ENCODE data around the gene CCDC3.
A peak's percentile ranks its signal among the peaks of the same experiment; 100 is the strongest.

CCDC3 gene

GRCh38 chr10:12916587-12916986 is 84.9 kb downstream of the CCDC3 start:
- ChIA-PET POLR2A (ENCODE audit: low non-redundant PET) (interaction anchor here (0.7 kb wide), 1 partner anchor 72 kb away, joined by 3 read pairs; no protein-coding TSS in a partner anchor), CTCF (interaction anchor here (0.6 kb wide), 1 partner anchor 972 kb away, joined by 3 read pairs; no protein-coding TSS in a partner anchor)
- H3K27ac ChIP-seq = no peak overlapping the region
- no peak for DNase-seq (ENCODE audit: low spot score)
- TF ChIP-seq CTCF (conservative IDR thresholded peaks at IDR 0.05; ENCODE audit: low read depth) = no peak

DNA sequence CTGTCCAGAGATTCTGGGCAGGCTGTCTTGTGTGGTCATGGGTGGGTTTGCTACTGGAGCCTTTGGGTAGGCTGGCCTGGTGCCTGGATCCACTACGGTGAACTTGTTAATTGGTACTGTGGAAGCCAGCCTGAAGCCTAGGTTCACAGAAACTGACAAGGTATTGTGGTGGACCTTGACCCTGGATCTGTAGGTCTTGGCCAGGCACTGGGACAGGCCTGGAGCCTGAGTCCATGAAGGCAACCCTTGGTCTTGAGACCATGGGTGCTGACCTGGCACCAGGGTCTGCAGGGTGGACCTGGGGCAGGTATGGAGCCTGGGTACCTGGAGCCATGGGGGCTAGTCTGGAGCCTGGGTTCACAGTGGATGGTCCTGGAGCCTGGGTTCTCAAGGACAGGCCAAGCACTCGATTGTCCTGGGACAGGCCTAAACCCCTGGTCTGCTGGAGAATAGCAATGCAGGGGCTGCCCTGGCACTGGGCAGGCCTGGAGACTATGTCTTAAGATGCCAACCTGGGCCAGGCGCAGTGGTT is 85.8 kb downstream of the CCDC3 start:
- H3K27ac ChIP-seq = no peak overlapping the region
- ChIA-PET POLR2A (ENCODE audit: low non-redundant PET) (interaction anchor here (0.7 kb wide), 1 partner anchor 71 kb away, joined by 3 read pairs; no protein-coding TSS in a partner anchor), CTCF (no interaction called here)
- DNase-seq (ENCODE audit: low spot score) = no peak
- TF ChIP-seq CTCF (conservative IDR thresholded peaks at IDR 0.05; ENCODE audit: low read depth) = no peak

- no peak for DNase-seq (ENCODE audit: low spot score)
- no peak overlapping the region for H3K27ac ChIP-seq
- POLR2A ChIA-PET (ENCODE audit: low non-redundant PET) = no interaction called here
- no peak for TF ChIP-seq CTCF (conservative IDR thresholded peaks at IDR 0.05; ENCODE audit: low read depth)
- CTCF ChIA-PET = interaction anchor here (1.2 kb wide), 1 partner anchor 10 kb away, joined by 5 read pairs; no protein-coding TSS in a partner anchor
Measured at GRCh38 chr10:12914111-12914510, 87.4 kb downstream of the CCDC3 start.

DNA sequence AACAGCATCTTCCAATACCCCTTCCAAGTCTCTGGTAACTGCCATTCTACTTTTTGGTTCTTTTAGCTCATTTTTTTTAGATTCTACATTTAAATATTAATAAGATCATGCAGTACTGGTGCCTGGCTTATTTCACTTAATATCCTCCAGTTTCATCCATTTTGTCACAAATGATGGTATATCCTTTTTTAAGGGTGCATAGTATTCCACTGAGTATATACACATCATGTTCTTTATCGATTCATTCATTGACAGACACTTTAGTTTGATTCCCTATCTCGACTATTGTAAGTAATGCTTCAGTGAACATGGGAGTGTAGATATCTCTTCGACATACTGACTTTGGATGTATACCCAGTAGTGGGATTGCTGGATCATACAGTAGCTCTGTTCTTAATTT is 89.7 kb downstream of the CCDC3 start:
- H3K27ac ChIP-seq = no peak overlapping the region
- TF ChIP-seq CTCF (conservative IDR thresholded peaks at IDR 0.05; ENCODE audit: low read depth) = no peak
- ChIA-PET CTCF (no interaction called here), POLR2A (ENCODE audit: low non-redundant PET) (no interaction called here)
- DNase-seq (ENCODE audit: low spot score) = no peak

DNA sequence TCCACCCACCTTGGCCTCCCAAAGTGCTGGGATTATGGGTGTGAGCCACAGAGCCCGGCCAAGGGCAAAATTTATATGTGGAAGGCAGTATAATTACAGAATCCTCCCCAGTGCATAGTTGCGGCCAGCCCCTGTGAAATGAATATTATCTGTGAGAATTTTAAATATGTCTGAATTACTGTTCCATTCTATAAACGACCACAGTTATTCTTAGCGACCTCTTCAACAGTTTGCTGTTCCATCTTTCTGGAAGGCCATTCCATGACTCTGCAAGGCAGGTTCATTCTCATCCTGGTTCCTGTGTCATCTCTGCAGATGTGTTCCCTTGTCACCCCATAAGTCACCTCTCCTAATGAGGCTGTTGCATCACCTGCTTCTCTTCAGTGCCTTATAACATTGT is 90.7 kb downstream of the CCDC3 start:
- no peak for DNase-seq (ENCODE audit: low spot score)
- POLR2A ChIA-PET (ENCODE audit: low non-redundant PET) = no interaction called here
- TF ChIP-seq CTCF (conservative IDR thresholded peaks at IDR 0.05; ENCODE audit: low read depth) = no peak
- no peak overlapping the region for H3K27ac ChIP-seq
- CTCF ChIA-PET = no interaction called here

- CTCF ChIA-PET = interaction anchor here (0.6 kb wide), 1 partner anchor 194 kb away, joined by 4 read pairs; no protein-coding TSS in a partner anchor
- POLR2A ChIA-PET (ENCODE audit: low non-redundant PET) = no interaction called here
- no peak overlapping the region for H3K27ac ChIP-seq
- DNase-seq (ENCODE audit: low spot score) = peak; percentile 11
- TF ChIP-seq CTCF (conservative IDR thresholded peaks at IDR 0.05; ENCODE audit: low read depth) = no peak
Measured at GRCh38 chr10:12909836-12910185, 91.7 kb downstream of the CCDC3 start.
